LNCAP (cell line): ENCODE results near the gene LSP1.

Experiments used
- CTCF ChIP-seq: fragments of 450-650 bp; IDR thresholded peaks from 2 replicates; pipeline ENCODE4 v1.5.1; 2017; ENCODE audit warnings: mild to moderate bottlenecking

LSP1 gene

GRCh38 chr11:1939006-1939625 lies 86.2 kb downstream of the LSP1 start:
- no peak for TF ChIP-seq CTCF
